MM.1S (cell line): ENCODE data around the gene COL25A1.

ENCODE experiments used
- CTCF ChIP-seq: fragments of 300-600 bp; sonication (generic); IDR thresholded peaks from 2 replicates; pipeline ENCODE4 v1.5.1; 2016; ENCODE audit warnings: antibody characterized with exemption, low read length, mixed read lengths
- EZH2 ChIP-seq: fragments of 300-600 bp; sonication (generic); optimal IDR thresholded peaks from 2 replicates; pipeline ENCODE3; 2017; ENCODE audit warnings: low read depth, mild to moderate bottlenecking, antibody characterized with exemption, low read length, mixed read lengths
- EZH2phosphoT487 ChIP-seq: fragments of 300-600 bp; sonication (generic); IDR thresholded peaks from 2 replicates; pipeline ENCODE4 v1.6.1; 2018; ENCODE audit warnings: antibody characterized with exemption, low read length

- TF ChIP-seq CTCF (no peak), EZH2 (no peak), EZH2phosphoT487 (no peak)
Observed at GRCh38 chr4:108820492-108821350, 481.7 kb downstream of the COL25A1 start.
